Measurements from ENCODE around the gene MYH6.
"Not testable (repeated sequence)": the region's sequence is repeated elsewhere in the genome, so short reads cannot be mapped to it uniquely, and the experiment has no call there.

The MYH6 gene

DNA sequence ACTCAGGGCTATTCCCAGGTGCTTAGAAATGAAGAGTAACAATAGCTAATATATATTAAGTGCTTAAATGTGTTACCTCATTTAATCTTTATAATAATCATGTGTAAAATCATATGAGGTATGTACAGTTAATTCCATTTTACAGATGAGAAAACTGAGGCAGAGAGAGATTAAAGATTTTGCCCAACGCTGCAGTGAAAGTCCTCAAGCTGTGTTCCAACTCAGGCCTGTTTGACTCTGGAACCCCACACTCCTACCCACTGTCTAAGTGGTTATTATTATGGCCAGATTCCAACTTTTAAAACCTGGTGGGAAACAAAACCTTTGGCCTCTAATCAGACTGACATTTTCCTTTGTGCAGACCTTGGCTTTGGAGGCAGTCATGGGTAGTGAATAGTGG lies 21.1 kb downstream of the MYH6 start:
- H3K9ac ChIP-seq (ENCODE audit: low read length): no peak overlapping the region
- no peak overlapping the region for H3K4me3 ChIP-seq (ENCODE audit: low read depth in 1 of 2, low read length in 2 of 2)
- no peaks in the 10 kb centered on the region for H3K4me1 ChIP-seq (ENCODE audit: insufficient read depth, low read length)
- no peak overlapping the region for H3K27ac ChIP-seq (ENCODE audit: low read depth, low read length)
- no peaks in the 10 kb centered on the region for H3K27me3 ChIP-seq (ENCODE audit: control insufficient read depth in 1 of 2, insufficient read depth in 2 of 2, low read length in 2 of 2)
- H3K9me3 ChIP-seq (ENCODE audit: low read length): no peaks in the 10 kb centered on the region
- no peaks in the 10 kb centered on the region for H3K36me3 ChIP-seq (ENCODE audit: insufficient read depth, low read length)

- H3K4me3 ChIP-seq (ENCODE audit: low read depth in 1 of 2, low read length in 2 of 2); H3K9me3 ChIP-seq (ENCODE audit: low read length); H3K27me3 ChIP-seq (ENCODE audit: control insufficient read depth in 1 of 2, insufficient read depth in 2 of 2, low read length in 2 of 2); H3K27ac ChIP-seq (ENCODE audit: low read depth, low read length); H3K9ac ChIP-seq (ENCODE audit: low read length); H3K4me1 ChIP-seq (ENCODE audit: insufficient read depth, low read length); H3K36me3 ChIP-seq (ENCODE audit: insufficient read depth, low read length): not testable (repeated sequence)
Measured at GRCh38 chr14:23386266-23386657, 21.8 kb downstream of the MYH6 start.

GRCh38 chr14:23385642-23386265 lies 22.3 kb downstream of the MYH6 start:
- H3K4me3 ChIP-seq (ENCODE audit: low read depth in 1 of 2, low read length in 2 of 2): no peak overlapping the region
- H3K27ac ChIP-seq (ENCODE audit: low read depth, low read length): no peak overlapping the region
- no peaks in the 10 kb centered on the region for H3K27me3 ChIP-seq (ENCODE audit: control insufficient read depth in 1 of 2, insufficient read depth in 2 of 2, low read length in 2 of 2)
- H3K4me1 ChIP-seq (ENCODE audit: insufficient read depth, low read length): no peaks in the 10 kb centered on the region
- H3K36me3 ChIP-seq (ENCODE audit: insufficient read depth, low read length): no peaks in the 10 kb centered on the region
- H3K9me3 ChIP-seq (ENCODE audit: low read length): no peaks in the 10 kb centered on the region
- no peak overlapping the region for H3K9ac ChIP-seq (ENCODE audit: low read length)

GRCh38 chr14:23385244-23385641 lies 22.8 kb downstream of the MYH6 start:
- Histone ChIP-seq H3K9ac (ENCODE audit: low read length) (no peak overlapping the region), H3K27me3 (ENCODE audit: control insufficient read depth in 1 of 2, insufficient read depth in 2 of 2, low read length in 2 of 2) (no peaks in the 10 kb centered on the region), H3K9me3 (ENCODE audit: low read length) (no peaks in the 10 kb centered on the region), H3K36me3 (ENCODE audit: insufficient read depth, low read length) (no peaks in the 10 kb centered on the region), H3K4me3 (ENCODE audit: low read depth in 1 of 2, low read length in 2 of 2) (no peak overlapping the region), H3K4me1 (ENCODE audit: insufficient read depth, low read length) (no peaks in the 10 kb centered on the region), H3K27ac (ENCODE audit: low read depth, low read length) (no peak overlapping the region)

DNA sequence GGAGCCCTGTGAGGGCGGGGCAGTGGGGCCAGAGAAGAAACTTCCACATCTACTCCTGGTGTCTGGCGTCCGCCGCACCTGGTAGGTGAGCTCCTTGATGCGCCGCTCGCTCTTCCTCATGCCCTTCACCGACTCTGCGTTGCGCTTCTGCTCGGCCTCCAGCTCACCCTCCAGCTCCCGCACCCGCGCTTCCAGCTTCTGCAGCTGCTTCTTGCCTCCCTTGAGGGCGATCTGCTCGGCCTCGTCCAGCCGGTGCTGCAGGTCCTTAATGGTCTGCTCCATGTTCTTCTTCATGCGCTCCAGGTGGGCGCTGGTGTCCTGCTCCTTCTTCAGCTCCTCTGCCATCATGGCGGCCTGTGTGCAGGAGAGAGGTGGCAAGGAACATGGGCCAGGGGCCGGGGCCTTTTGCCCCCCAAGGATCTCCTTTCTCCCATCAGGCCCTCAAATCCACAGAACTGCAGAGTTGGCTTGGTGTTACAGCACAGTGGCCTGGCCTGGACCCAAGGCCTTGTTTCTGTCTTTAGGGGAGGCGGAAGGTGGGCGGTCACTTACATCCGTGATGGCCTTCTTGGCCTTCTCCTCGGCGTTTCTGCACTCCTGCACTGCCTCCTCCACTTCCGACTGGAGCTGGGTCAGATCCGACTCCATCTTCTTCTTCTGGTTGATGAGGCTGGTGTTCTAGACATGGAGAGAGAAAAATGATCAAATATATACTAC lies 23.6 kb downstream of the MYH6 start:
- no peak overlapping the region for H3K4me3 ChIP-seq (ENCODE audit: low read depth in 1 of 2, low read length in 2 of 2)
- no peak overlapping the region for H3K9ac ChIP-seq (ENCODE audit: low read length)
- no peaks in the 10 kb centered on the region for H3K9me3 ChIP-seq (ENCODE audit: low read length)
- no peaks in the 10 kb centered on the region for H3K4me1 ChIP-seq (ENCODE audit: insufficient read depth, low read length)
- H3K36me3 ChIP-seq (ENCODE audit: insufficient read depth, low read length): no peaks in the 10 kb centered on the region
- no peak overlapping the region for H3K27ac ChIP-seq (ENCODE audit: low read depth, low read length)
- no peaks in the 10 kb centered on the region for H3K27me3 ChIP-seq (ENCODE audit: control insufficient read depth in 1 of 2, insufficient read depth in 2 of 2, low read length in 2 of 2)

GRCh38 chr14:23382731-23383440 lies 25.2 kb downstream of the MYH6 start:
- Histone ChIP-seq H3K9me3 (ENCODE audit: low read length) (no peaks in the 10 kb centered on the region), H3K4me1 (ENCODE audit: insufficient read depth, low read length) (no peaks in the 10 kb centered on the region), H3K9ac (ENCODE audit: low read length) (no peak overlapping the region), H3K4me3 (ENCODE audit: low read depth in 1 of 2, low read length in 2 of 2) (no peak overlapping the region), H3K27ac (ENCODE audit: low read depth, low read length) (no peak overlapping the region), H3K36me3 (ENCODE audit: insufficient read depth, low read length) (no peaks in the 10 kb centered on the region), H3K27me3 (ENCODE audit: control insufficient read depth in 1 of 2, insufficient read depth in 2 of 2, low read length in 2 of 2) (no peaks in the 10 kb centered on the region)

- H3K27me3 ChIP-seq (ENCODE audit: control insufficient read depth in 1 of 2, insufficient read depth in 2 of 2, low read length in 2 of 2): no peaks in the 10 kb centered on the region
- H3K4me3 ChIP-seq (ENCODE audit: low read depth in 1 of 2, low read length in 2 of 2): no peak overlapping the region
- H3K4me1 ChIP-seq (ENCODE audit: insufficient read depth, low read length): no peaks in the 10 kb centered on the region
- no peak overlapping the region for H3K27ac ChIP-seq (ENCODE audit: low read depth, low read length)
- H3K36me3 ChIP-seq (ENCODE audit: insufficient read depth, low read length): no peaks in the 10 kb centered on the region
- H3K9ac ChIP-seq (ENCODE audit: low read length): no peak overlapping the region
- H3K9me3 ChIP-seq (ENCODE audit: low read length): no peaks in the 10 kb centered on the region
Measured at GRCh38 chr14:23382276-23382675, 25.8 kb downstream of the MYH6 start.

DNA sequence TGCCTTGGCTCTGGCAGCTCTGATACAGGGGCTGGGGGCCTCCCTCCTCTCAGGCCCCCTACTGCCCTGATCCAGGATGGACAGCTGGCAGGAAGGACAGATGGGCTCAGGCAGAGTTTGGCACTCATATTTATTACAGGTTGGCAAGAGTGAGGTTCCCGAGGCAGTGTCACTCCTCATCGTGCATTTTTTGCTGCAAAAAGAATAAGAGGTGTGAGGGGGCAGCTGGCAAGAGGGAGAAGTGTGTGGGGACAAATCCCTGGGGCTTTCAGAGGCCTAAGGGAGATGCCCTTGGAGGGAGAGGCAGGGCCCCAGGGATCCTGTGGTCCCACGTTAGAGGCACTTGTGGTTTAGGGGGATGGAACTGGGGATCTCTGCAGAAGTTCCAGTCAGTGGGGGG lies 26.2 kb downstream of the MYH6 start:
- H3K36me3 ChIP-seq (ENCODE audit: insufficient read depth, low read length): no peaks in the 10 kb centered on the region
- H3K9me3 ChIP-seq (ENCODE audit: low read length): no peaks in the 10 kb centered on the region
- H3K4me3 ChIP-seq (ENCODE audit: low read depth in 1 of 2, low read length in 2 of 2): no peak overlapping the region
- no peaks in the 10 kb centered on the region for H3K27me3 ChIP-seq (ENCODE audit: control insufficient read depth in 1 of 2, insufficient read depth in 2 of 2, low read length in 2 of 2)
- no peaks in the 10 kb centered on the region for H3K4me1 ChIP-seq (ENCODE audit: insufficient read depth, low read length)
- H3K9ac ChIP-seq (ENCODE audit: low read length): no peak overlapping the region
- no peak overlapping the region for H3K27ac ChIP-seq (ENCODE audit: low read depth, low read length)

DNA sequence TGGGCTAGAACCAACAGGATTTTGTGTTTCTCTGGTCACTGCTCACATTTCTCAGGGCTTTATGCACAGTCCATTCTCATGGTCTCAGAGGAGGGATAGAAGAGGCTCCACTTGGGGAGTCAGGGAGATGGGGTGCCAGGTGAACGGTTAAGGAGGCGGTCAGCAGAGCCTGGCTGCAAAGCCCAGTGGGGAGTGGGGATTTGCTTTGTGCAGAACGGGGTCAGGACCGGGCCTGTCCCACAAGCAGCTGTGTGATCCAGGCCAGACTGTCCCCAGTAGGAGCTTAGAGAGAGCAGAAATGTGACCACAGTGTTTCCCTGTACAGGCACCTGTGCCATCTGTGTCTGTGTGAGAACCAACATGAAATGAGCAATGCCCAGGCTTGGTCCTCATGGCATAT lies 27.1 kb downstream of the MYH6 start:
- H3K27me3 ChIP-seq (ENCODE audit: control insufficient read depth in 1 of 2, insufficient read depth in 2 of 2, low read length in 2 of 2): no peaks in the 10 kb centered on the region
- no peaks in the 10 kb centered on the region for H3K4me1 ChIP-seq (ENCODE audit: insufficient read depth, low read length)
- no peak overlapping the region for H3K27ac ChIP-seq (ENCODE audit: low read depth, low read length)
- H3K36me3 ChIP-seq (ENCODE audit: insufficient read depth, low read length): no peaks in the 10 kb centered on the region
- H3K9ac ChIP-seq (ENCODE audit: low read length): no peak overlapping the region
- no peaks in the 10 kb centered on the region for H3K9me3 ChIP-seq (ENCODE audit: low read length)
- H3K4me3 ChIP-seq (ENCODE audit: low read depth in 1 of 2, low read length in 2 of 2): no peak overlapping the region

DNA sequence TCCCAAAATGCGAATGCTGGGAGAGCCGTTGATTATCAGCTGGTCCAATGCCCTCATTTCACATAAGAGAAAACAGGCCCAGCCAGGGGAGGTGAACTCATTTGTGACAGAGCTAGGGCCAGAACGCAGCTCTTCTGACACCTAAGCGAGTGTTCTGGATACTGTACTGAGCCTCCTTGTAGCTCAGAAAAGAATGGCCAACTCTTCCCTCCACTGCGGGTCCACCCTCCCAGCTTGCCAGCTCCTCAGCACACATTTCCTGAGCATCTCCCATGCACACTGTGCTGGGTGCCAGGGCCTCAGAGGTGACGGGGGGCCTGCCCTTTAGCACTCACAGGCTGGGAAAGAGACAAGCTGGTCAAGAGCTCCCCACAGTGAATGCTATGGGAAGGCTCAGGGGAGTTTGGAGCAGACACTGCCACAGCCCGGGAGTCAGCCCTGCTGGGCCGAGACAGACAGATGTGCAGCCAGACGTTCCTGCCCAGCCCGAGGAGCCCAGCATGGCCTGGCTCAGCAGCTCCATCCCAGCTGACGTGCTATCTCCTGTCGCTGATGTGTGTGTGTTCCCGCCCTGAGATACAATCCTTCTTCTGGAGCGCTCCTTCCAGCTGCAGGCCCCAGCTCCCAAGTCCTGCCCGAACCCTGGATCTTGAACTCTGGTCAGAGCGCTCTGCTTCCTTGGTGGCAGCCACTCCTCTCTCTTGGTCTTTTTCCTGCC lies 27.7 kb downstream of the MYH6 start:
- Histone ChIP-seq H3K27ac (ENCODE audit: low read depth, low read length) (no peak overlapping the region), H3K4me1 (ENCODE audit: insufficient read depth, low read length) (no peaks in the 10 kb centered on the region), H3K36me3 (ENCODE audit: insufficient read depth, low read length) (no peaks in the 10 kb centered on the region), H3K9me3 (ENCODE audit: low read length) (no peaks in the 10 kb centered on the region), H3K4me3 (ENCODE audit: low read depth in 1 of 2, low read length in 2 of 2) (no peak overlapping the region), H3K9ac (ENCODE audit: low read length) (no peak overlapping the region), H3K27me3 (ENCODE audit: control insufficient read depth in 1 of 2, insufficient read depth in 2 of 2, low read length in 2 of 2) (no peaks in the 10 kb centered on the region)

- no peaks in the 10 kb centered on the region for H3K4me1 ChIP-seq (ENCODE audit: insufficient read depth, low read length)
- H3K4me3 ChIP-seq (ENCODE audit: low read depth in 1 of 2, low read length in 2 of 2): no peak overlapping the region
- H3K27ac ChIP-seq (ENCODE audit: low read depth, low read length): no peak overlapping the region
- no peak overlapping the region for H3K9ac ChIP-seq (ENCODE audit: low read length)
- H3K36me3 ChIP-seq (ENCODE audit: insufficient read depth, low read length): no peaks in the 10 kb centered on the region
- H3K27me3 ChIP-seq (ENCODE audit: control insufficient read depth in 1 of 2, insufficient read depth in 2 of 2, low read length in 2 of 2): no peaks in the 10 kb centered on the region
- no peaks in the 10 kb centered on the region for H3K9me3 ChIP-seq (ENCODE audit: low read length)
Measured at GRCh38 chr14:23379366-23380196, 28.5 kb downstream of the MYH6 start.
